ENCODE results near the gene TRIM63.
A peak's percentile ranks its signal among the peaks of the same experiment; 100 is the strongest.

TRIM63 gene

GRCh38 chr1:26057189-26057588 is 10.2 kb downstream of the TRIM63 start:
- no peak for DNase-seq (ENCODE audit: low spot score)

- DNase-seq (ENCODE audit: low spot score): no peak
Measured at GRCh38 chr1:26055041-26055440, 12.4 kb downstream of the TRIM63 start.

- DNase-seq (ENCODE audit: low spot score): no peak
Measured at GRCh38 chr1:26053718-26054560, 13.5 kb downstream of the TRIM63 start.

- DNase-seq (ENCODE audit: low spot score): no peak
Measured at GRCh38 chr1:26050248-26050640, 17.2 kb downstream of the TRIM63 start.

- no peak for DNase-seq (ENCODE audit: low spot score)
Measured at GRCh38 chr1:26049531-26050247, 17.7 kb downstream of the TRIM63 start.

GRCh38 chr1:26047278-26047874 is 20.1 kb downstream of the TRIM63 start:
- DNase-seq (ENCODE audit: low spot score): no peak

GRCh38 chr1:26046246-26047095 is 21.0 kb downstream of the TRIM63 start:
- no peak for DNase-seq (ENCODE audit: low spot score)

GRCh38 chr1:26045722-26046245 is 21.6 kb downstream of the TRIM63 start, which contains the start of gene SLC30A2:
Gene SLC30A2 (minus strand): TSS chr1:26046118. CDS start chr1:26045896, 222 bp downstream.
- no peak for DNase-seq (ENCODE audit: low spot score)

GRCh38 chr1:26044971-26045721 is 22.3 kb downstream of the TRIM63 start:
- no peak for DNase-seq (ENCODE audit: low spot score)

- DNase-seq (ENCODE audit: low spot score): no peak
Measured at GRCh38 chr1:26044414-26044813, 23.0 kb downstream of the TRIM63 start.

- DNase-seq (ENCODE audit: low spot score): no peak
Measured at GRCh38 chr1:26043765-26044164, 23.7 kb downstream of the TRIM63 start.

- no peak for DNase-seq (ENCODE audit: low spot score)
Measured at GRCh38 chr1:26041978-26042377, 25.5 kb downstream of the TRIM63 start.

GRCh38 chr1:26041401-26041800 is 26.0 kb downstream of the TRIM63 start:
- no peak for DNase-seq (ENCODE audit: low spot score)

- no peak for DNase-seq (ENCODE audit: low spot score)
Measured at GRCh38 chr1:26038904-26039303, 28.5 kb downstream of the TRIM63 start.

GRCh38 chr1:26038477-26038876 is 29.0 kb downstream of the TRIM63 start:
- DNase-seq (ENCODE audit: low spot score): no peak

- DNase-seq (ENCODE audit: low spot score): no peak
Measured at GRCh38 chr1:26037904-26038303, 29.5 kb downstream of the TRIM63 start.

GRCh38 chr1:26036756-26037281 is 30.6 kb downstream of the TRIM63 start:
- no peak for DNase-seq (ENCODE audit: low spot score)

GRCh38 chr1:26035959-26036755 is 31.3 kb downstream of the TRIM63 start:
- peak; percentile 71 for DNase-seq (ENCODE audit: low spot score)

GRCh38 chr1:26035203-26035958 is 32.0 kb downstream of the TRIM63 start:
- DNase-seq (ENCODE audit: low spot score): peak; percentile 91

All from NAMALWA (cell line).